Heart left ventricle (tissue), 16 donors: ENCODE data around the gene TECPR2. TPM values are rescaled to one million over a fixed set of nuclear protein-coding genes. Genes with fewer than 3 reads are reported as not detected.

Experiments used
- ATAC-seq, 4 donors: fragments of 200-7000 bp; cut with Tn5 transposase; one replicate each; pipeline ENCODE4 v1.9.1; 2020 to 2022; ENCODE audit warnings: moderate library complexity in 4 of 4, mild to moderate bottlenecking in 3 of 4, moderate number of reproducible peaks in 1 of 4
- DNase-seq, 5 donors: peaks; one replicate each; pipeline ENCODE4 v3.0.0-alpha.2; 2020
- H3K27ac ChIP-seq, 12 donors: fragments of 200-600 bp; sonication (generic) in 4 of 12; one replicate each; pipeline versions ENCODE4 v1.5.0 to v1.8.0; 2016 to 2022; ENCODE audit warnings: mild to moderate bottlenecking in 2 of 12
- H3K27me3 ChIP-seq, 9 donors: fragments of 200-600 bp; sonication (generic) in 2 of 9; one replicate each; pipeline versions ENCODE4 v1.5.1 to v1.8.0; 2016 to 2022; ENCODE audit warnings: mild to moderate bottlenecking in 3 of 9
- H3K36me3 ChIP-seq, 9 donors: fragments of 200-600 bp; sonication (generic) in 2 of 9; one replicate each; pipeline versions ENCODE4 v1.5.0 to v1.8.0; 2018 to 2022; ENCODE audit warnings: mild to moderate bottlenecking in 2 of 9
- H3K4me1 ChIP-seq, 12 donors: fragments of 200-600 bp; sonication (generic) in 4 of 12; one replicate each; pipeline versions ENCODE4 v1.5.0 to v1.8.0; 2016 to 2022; ENCODE audit warnings: mild to moderate bottlenecking in 3 of 12
- H3K4me3 ChIP-seq, 12 donors: fragments of 200-600 bp; sonication (generic) in 4 of 12; one replicate each; pipeline versions ENCODE4 v1.5.0 to v1.8.0; 2017 to 2022; ENCODE audit warnings: mild to moderate bottlenecking in 9 of 12, moderate library complexity in 4 of 12
- H3K9me3 ChIP-seq, 12 donors: fragments of 200-600 bp; sonication (generic) in 4 of 12; one replicate each; pipeline versions ENCODE4 v1.5.0 to v1.8.0; 2016 to 2022; ENCODE audit warnings: mild to moderate bottlenecking in 1 of 12
- CTCF ChIP-seq, 12 donors: fragments of 200-600 bp; sonication (generic) in 4 of 12; IDR thresholded peaks; one replicate each; pipeline versions ENCODE4 v1.5.0 to v1.8.0; 2018 to 2022; ENCODE audit warnings: antibody characterized with exemption in 12 of 12, mild to moderate bottlenecking in 5 of 12
- POLR2A ChIP-seq, 2 donors: fragments of 450-650 bp; IDR thresholded peaks; one replicate each; pipeline ENCODE4 v1.6.1; 2017; ENCODE audit warnings: antibody characterized with exemption in 2 of 2, mild to moderate bottlenecking in 2 of 2, moderate library complexity in 2 of 2
- WGBS, 4 donors: extraction: QIAGEN DNeasy Blood & Tissue Kit in 2 of 4; methylation state at CpG; one replicate each; pipeline versions ENCODE4 v1.1.5 to v1.1.7; 2013 to 2018; 5-methylcytosine and 5-hydroxymethylcytosine counted together
- intact Hi-C, 10 donors: fragments of 100-400 bp; cut with DNase I; formaldehyde crosslinking; loops; one replicate each; pipeline versions ENCODE4 v1.11.1 to v1.14.2; 2022
- polyA plus RNA-seq, 2 donors: library from polyadenylated mRNA; stranded (reverse); fragments of 200-250 nt; gene quantifications; one replicate each; pipeline ENCODE4 v1.2.3, GENCODE V29; 2013
- total RNA-seq, 9 donors: library from RNA; depleted of rRNA in 2 of 9; stranded (reverse); fragments of >200 nt in 2 of 9; fragmentation: NEBNext Ultra II Directional in 3 of 9; extraction: Animal tissue kit (Norgen Biotek cat#: 25700) in 3 of 9; gene quantifications; one replicate each; pipeline versions ENCODE4 v1.1.0 to v1.2.4, GENCODE V29; 2016 to 2023
- donor health status: ischemic (EF 13 %, LVEDD 7.1; RV severe dilation, severe dysfunction).
- donor health status: healthy with polysubstance abuse.
- donor health status: DM: no; HTN: yes; CAD: no.
- donor health status: DM: no; HTN: no; CAD: no.
- donor health status: ischemic (EF 25% LVEDD 6.9; RV normal size, moderate dysfunction).
- donor health status: ischemic (EF 25% LVEDD 5.7; RV mildly dilated, moderate dysfunction).
- donor health status: healthy.
- donor health status: DM: yes; HTN: yes; CAD: no.
- donor health status: ischemic (EF 35%, LVEDD 5.7; RV mildly dilated, moderate dysfunction).
- donor health status: nonischemic (EF 11% LVEDD 7.7; RV severe dilation, severe dysfunction).
- donor health status: DM: yes; HTN: yes; CAD: no.
- donor health status: PGD.
- donor health status: ischemic (EF 29% LVEDD 5.4; RV normal size, mild dysfunction).
- donor health status: nonischemic (EF 23%, LVEDD 6.1; RV moderate dilation, normal function).

The TECPR2 gene
- total and polyA plus RNA-seq, 11 donors = 9.9 to 30.6 (median 22.3) TPM

DNA sequence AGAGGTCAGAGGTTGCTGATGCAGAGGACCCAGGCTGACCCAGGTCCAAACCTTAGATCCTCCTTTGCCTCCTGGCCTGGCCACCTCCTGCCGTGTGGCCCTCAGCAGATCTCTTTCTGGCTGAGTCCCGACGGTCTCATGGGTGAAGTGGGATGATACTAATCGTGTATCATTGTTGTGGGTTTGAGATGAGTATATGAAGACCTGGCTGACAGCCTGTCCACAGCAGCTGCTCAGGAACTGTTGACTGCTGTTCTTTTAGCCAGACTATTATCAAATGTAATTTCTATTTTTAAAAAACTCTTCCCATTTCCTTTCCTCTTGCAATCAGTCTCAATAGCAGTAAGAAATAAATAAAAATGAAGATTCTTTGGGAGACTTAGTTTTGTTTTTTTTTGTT lies 101.3 kb downstream of the TECPR2 start:
- H3K9me3 ChIP-seq = no peaks in the 10 kb centered on the region
- H3K27ac ChIP-seq = no peak overlapping the region
- 80 to 92% (median 84%) methylated on average over 3 to 4 of the region's 4 CpGs for WGBS, 4 donors
- peaks cover 0 to 60% (median 37%) of the 10 kb centered on the region in 9 donors for H3K36me3 ChIP-seq
- no peaks in the 10 kb centered on the region for H3K27me3 ChIP-seq
- ATAC-seq (no peak), DNase-seq (no peak)
- H3K4me1 ChIP-seq = peaks cover 0 to 11% (median 2%) of the 10 kb centered on the region in 12 donors
- no peak overlapping the region for H3K4me3 ChIP-seq
- TF ChIP-seq POLR2A (IDR thresholded peaks at IDR 0.05) = no peak
- TF ChIP-seq CTCF (IDR thresholded peaks at IDR 0.05) = no peak
- intact Hi-C loops = no loop called here

DNA sequence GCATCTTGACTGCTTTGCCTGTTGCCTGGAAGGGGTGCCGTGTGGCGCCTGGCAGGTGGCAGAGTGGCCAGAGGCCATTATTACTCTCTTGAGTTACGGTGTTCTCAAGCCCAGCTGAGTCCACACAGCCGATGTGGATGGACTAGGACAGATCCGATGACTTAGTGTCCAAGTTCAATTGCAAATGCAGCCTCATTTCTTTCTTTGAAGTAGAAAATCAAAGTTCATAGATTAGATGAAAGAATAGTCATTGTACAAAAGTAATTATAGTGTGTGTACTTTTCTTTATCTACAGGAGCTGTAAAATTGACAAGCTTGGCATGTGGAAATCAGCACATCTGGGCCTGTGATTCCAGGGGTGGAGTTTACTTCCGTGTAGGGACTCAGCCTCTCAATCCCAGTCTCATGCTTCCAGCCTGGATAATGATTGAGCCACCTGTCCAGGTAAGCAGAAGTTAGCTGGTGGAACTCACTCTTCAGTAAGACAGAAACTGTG lies 102.2 kb downstream of the TECPR2 start:
- 91 to 94% (median 93%) methylated on average over 6 of the region's 6 CpGs for WGBS, 4 donors
- no peak for DNase-seq
- no peak for ATAC-seq
- Histone ChIP-seq H3K36me3 (peaks cover 0 to 59% (median 30%) of the 10 kb centered on the region in 9 donors), H3K27me3 (no peaks in the 10 kb centered on the region), H3K27ac (no peak overlapping the region), H3K4me1 (peaks cover 0 to 11% (median 2%) of the 10 kb centered on the region in 12 donors), H3K9me3 (no peaks in the 10 kb centered on the region), H3K4me3 (no peak overlapping the region)
- TF ChIP-seq POLR2A (IDR thresholded peaks at IDR 0.05) = no peak
- no peak for TF ChIP-seq CTCF (IDR thresholded peaks at IDR 0.05)
- intact Hi-C loops = no loop called here

DNA sequence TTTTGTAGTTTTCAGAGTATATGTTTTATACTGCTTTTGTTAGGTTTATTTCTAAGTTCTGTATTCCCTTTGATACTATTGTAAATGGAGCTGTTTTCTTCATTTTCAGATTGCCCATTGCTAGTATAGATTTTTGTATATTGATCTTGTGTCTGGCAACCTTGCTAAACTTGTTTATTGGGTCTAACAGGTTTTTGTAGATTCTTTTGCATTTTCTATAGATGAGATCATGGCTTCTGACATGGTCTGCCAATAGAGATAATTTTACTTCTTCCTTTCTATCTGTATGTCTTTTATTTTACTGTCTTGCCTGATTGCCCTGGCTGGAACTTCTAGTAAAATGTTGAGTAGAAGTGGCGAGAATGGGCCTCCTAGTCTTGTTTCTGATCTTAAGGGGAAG lies 106.5 kb downstream of the TECPR2 start:
- 95 to 100% (median 98%) methylated on average over 1 of the region's 1 CpG for WGBS, 4 donors

More for the DNA sequence above, 106.5 kb downstream of the TECPR2 start:
- Histone ChIP-seq H3K27me3 (no peaks in the 10 kb centered on the region), H3K9me3 (no peaks in the 10 kb centered on the region), H3K4me1 (no peaks in the 10 kb centered on the region), H3K4me3 (no peak overlapping the region), H3K36me3 (peaks cover 0 to 57% (median 33%) of the 10 kb centered on the region in 9 donors), H3K27ac (no peak overlapping the region)
- TF ChIP-seq POLR2A (IDR thresholded peaks at IDR 0.05) = no peak
- TF ChIP-seq CTCF (IDR thresholded peaks at IDR 0.05) = no peak
- DNase-seq = no peak
- intact Hi-C loops = no loop called here
- ATAC-seq = no peak
